ENCODE measurements around the gene ASRGL1.

ASRGL1 gene

GRCh38 chr11:62439785-62440602, 102.7 kb downstream of the ASRGL1 start:
- DNase-seq (ENCODE audit: low read depth in 1 of 2, low spot score in 1 of 2) = no peak
